Smooth muscle cell (in vitro differentiated cells): ENCODE data around the gene FOXK2. TPM values are rescaled to one million over a fixed set of nuclear protein-coding genes. Genes with fewer than 3 reads are reported as not detected.
A peak's percentile ranks its signal among the peaks of the same experiment; 100 is the strongest.
"Not testable (repeated sequence)": the region's sequence is repeated elsewhere in the genome, so short reads cannot be mapped to it uniquely, and the experiment has no call there.

Experiments
- DNase-seq: peaks from one replicate; lab custom pipeline; 2025; ENCODE audit not compliant: unreplicated experiment; lab: John Stamatoyannopoulos, UW
- H2AFZ ChIP-seq: fragments of 200-600 bp; sonication (generic); 2 replicates; pipeline ENCODE4 v1.6.0; 2016; ENCODE audit warnings: antibody characterized with exemption, low read depth, mild to moderate bottlenecking
- H3F3A ChIP-seq: fragments of 200-600 bp; sonication (generic); 2 replicates; pipeline ENCODE4 v1.6.0; 2017; ENCODE audit warnings: antibody characterized with exemption, low read depth
- H3K27ac ChIP-seq: fragments of 200-600 bp; sonication (generic); 2 replicates; pipeline ENCODE4 v1.5.1; 2016; ENCODE audit warnings: low read depth, mild to moderate bottlenecking
- H3K27me3 ChIP-seq: fragments of 200-600 bp; sonication (generic); 2 replicates; pipeline ENCODE4 v1.6.1; 2016; ENCODE audit warnings: low read depth, mild to moderate bottlenecking
- H3K36me3 ChIP-seq: fragments of 200-600 bp; sonication (generic); 2 replicates; pipeline ENCODE4 v1.5.1; 2016; ENCODE audit warnings: low read depth
- H3K4me1 ChIP-seq: fragments of 200-600 bp; sonication (generic); 2 replicates; pipeline ENCODE4 v1.5.1; 2016; ENCODE audit warnings: low read depth
- H3K4me2 ChIP-seq: fragments of 200-600 bp; sonication (generic); 2 replicates; pipeline ENCODE4 v1.6.0; 2016; ENCODE audit warnings: mild to moderate bottlenecking
- H3K4me3 ChIP-seq: fragments of 200-600 bp; sonication (generic); 2 replicates; pipeline ENCODE4 v1.5.1; 2016; ENCODE audit warnings: mild to moderate bottlenecking
- H3K79me2 ChIP-seq: fragments of 200-600 bp; sonication (generic); 2 replicates; pipeline ENCODE4 v1.6.0; 2016; ENCODE audit warnings: low read depth, mild to moderate bottlenecking
- H3K9ac ChIP-seq: fragments of 200-600 bp; sonication (generic); 2 replicates; pipeline ENCODE4 v1.6.0; 2016; ENCODE audit warnings: low read depth
- H3K9me3 ChIP-seq: fragments of 200-600 bp; sonication (generic); replicated peaks from 2 replicates; pipeline ENCODE4 v1.5.1; 2016; ENCODE audit warnings: low read depth
- H4K20me1 ChIP-seq: fragments of 200-600 bp; sonication (generic); 2 replicates; pipeline ENCODE4 v1.6.0; 2016; ENCODE audit warnings: low read depth
- CTCF ChIP-seq: fragments of 200-600 bp; sonication (generic); IDR thresholded peaks from 2 replicates; pipeline ENCODE4 v1.5.1; 2017; ENCODE audit warnings: borderline replicate concordance, mild to moderate bottlenecking, antibody characterized with exemption; ENCODE audit not compliant: insufficient read depth, poor library complexity, severe bottlenecking
- WGBS: methylation state at CpG from one replicate; pipeline ENCODE4 v1.1.7; 2016; ENCODE audit warnings: low lambda C conversion rate; 5-methylcytosine and 5-hydroxymethylcytosine counted together
- polyA plus RNA-seq: library from polyadenylated mRNA; unstranded; fragments of >200 nt; fragmentation: Nextera tagmentation; extraction: Ambion mirVana; gene quantifications from 2 replicates; pipeline ENCODE4 v1.2.1, GENCODE V29; 2016
- total RNA-seq: library from RNA; depleted of rRNA; stranded (reverse); fragments of >200 nt; gene quantifications from 2 replicates; pipeline ENCODE4 v1.2.3, GENCODE V29; 2014

Gene FOXK2
- total and polyA plus RNA-seq, 2 experiments from 2014 or later: 25.9 to 27.1 TPM

GRCh38 chr17:82531431-82531881 lies 11.9 kb downstream of the FOXK2 start:
- Histone ChIP-seq H3K4me1 (peaks cover 28% of the 10 kb centered on the region), H3K9me3 (no peaks in the 10 kb centered on the region), H2AFZ (no peak overlapping the region), H3K4me2 (peak overlapping the region; percentile 21), H3K9ac (no peak overlapping the region), H3K27ac (peak overlapping the region; percentile 67), H3K4me3 (no peak overlapping the region), H3K36me3 (no peaks in the 10 kb centered on the region), H4K20me1 (peaks cover 100% of the 10 kb centered on the region), H3K27me3 (no peaks in the 10 kb centered on the region), H3F3A (peaks cover 16% of the 10 kb centered on the region), H3K79me2 (peaks cover 97% of the 10 kb centered on the region)
- DNase-seq: no peak
- no peak for TF ChIP-seq CTCF
- 68% methylated on average over 7 of the region's 7 CpGs for WGBS

- H2AFZ ChIP-seq: no peak overlapping the region
- TF ChIP-seq CTCF: no peak
- H3K27ac ChIP-seq: peak overlapping the region; percentile 93
- H4K20me1 ChIP-seq: peaks cover 100% of the 10 kb centered on the region
- no peak overlapping the region for H3K4me2 ChIP-seq
- peaks cover 36% of the 10 kb centered on the region for H3F3A ChIP-seq
- H3K27me3 ChIP-seq: no peaks in the 10 kb centered on the region
- no peaks in the 10 kb centered on the region for H3K36me3 ChIP-seq
- H3K79me2 ChIP-seq: peaks cover 97% of the 10 kb centered on the region
- no peak overlapping the region for H3K4me3 ChIP-seq
- no peak for DNase-seq
- no peak overlapping the region for H3K9ac ChIP-seq
- 72% methylated on average over 7 of the region's 7 CpGs for WGBS
- H3K9me3 ChIP-seq: no peaks in the 10 kb centered on the region
- peaks cover 31% of the 10 kb centered on the region for H3K4me1 ChIP-seq
These were observed 14.9 kb downstream of the FOXK2 start for GRCh38 chr17:82534401-82534812.

GRCh38 chr17:82536512-82537201 lies 17.1 kb downstream of the FOXK2 start:
- Histone ChIP-seq H2AFZ (no peak overlapping the region), H4K20me1 (peaks cover 100% of the 10 kb centered on the region)
- no peak for DNase-seq

GRCh38 chr17:82537228-82537627 lies 17.7 kb downstream of the FOXK2 start:
- Histone ChIP-seq H3K27ac (peak overlapping the region; percentile 93), H3F3A (peaks cover 36% of the 10 kb centered on the region), H4K20me1 (peaks cover 100% of the 10 kb centered on the region), H3K4me2 (peak overlapping the region; percentile 70), H3K4me1 (peaks cover 22% of the 10 kb centered on the region), H3K79me2 (peaks cover 98% of the 10 kb centered on the region)
- DNase-seq, H3K27me3 ChIP-seq, H3K36me3 ChIP-seq, H3K9ac ChIP-seq, H2AFZ ChIP-seq, H3K9me3 ChIP-seq, H3K4me3 ChIP-seq: not testable (repeated sequence)
- 87% methylated on average over 9 of the region's 9 CpGs for WGBS

More at GRCh38 chr17:82536512-82537201, 17.1 kb downstream of the FOXK2 start:
- TF ChIP-seq CTCF: no peak
- 34% methylated on average over 6 of the region's 6 CpGs for WGBS
- peak overlapping the region; percentile 93 for H3K27ac ChIP-seq
- peaks cover 98% of the 10 kb centered on the region for H3K79me2 ChIP-seq
- H3K4me3 ChIP-seq: peak overlapping the region; percentile 8
- no peaks in the 10 kb centered on the region for H3K9me3 ChIP-seq
- H3K4me2 ChIP-seq: peak overlapping the region; percentile 70
- no peaks in the 10 kb centered on the region for H3K36me3 ChIP-seq
- H3F3A ChIP-seq: peaks cover 36% of the 10 kb centered on the region
- H3K9ac ChIP-seq: peak overlapping the region; percentile 69
- H3K27me3 ChIP-seq: no peaks in the 10 kb centered on the region
- H3K4me1 ChIP-seq: peaks cover 25% of the 10 kb centered on the region

- Histone ChIP-seq H3F3A (peaks cover 36% of the 10 kb centered on the region), H3K27ac (peak overlapping the region; percentile 93), H4K20me1 (peaks cover 100% of the 10 kb centered on the region), H3K4me1 (peaks cover 22% of the 10 kb centered on the region), H3K79me2 (peaks cover 98% of the 10 kb centered on the region)
- H3K27me3 ChIP-seq, H3K4me3 ChIP-seq, H2AFZ ChIP-seq, H3K9ac ChIP-seq, DNase-seq, H3K36me3 ChIP-seq, H3K9me3 ChIP-seq, H3K4me2 ChIP-seq: not testable (repeated sequence)
- 97% methylated on average over 18 of the region's 18 CpGs for WGBS
These were observed 19.5 kb downstream of the FOXK2 start for GRCh38 chr17:82539076-82539475.
